Stomach (tissue), 9 donors: ENCODE data around the gene PSORS1C2. TPM values are rescaled to one million over a fixed set of nuclear protein-coding genes. Genes with fewer than 3 reads are reported as not detected.

ENCODE experiments used
- DNase-seq, 2 donors: peaks; one replicate each; pipeline versions ENCODE4 v3.0.0 to v3.0.0-alpha.2; 2013 to 2019
- H3K27ac ChIP-seq, 5 donors: fragments of 200-600 bp in 4 of 5; sonication (generic) in 4 of 5; one replicate each; pipeline ENCODE4 v1.5.1; 2013 to 2019; ENCODE audit warnings: mild to moderate bottlenecking in 1 of 5, moderate library complexity in 1 of 5
- H3K27me3 ChIP-seq, 3 donors: fragments of 200-600 bp; sonication (generic); one replicate each; pipeline ENCODE4 v1.5.1; 2017 to 2019; ENCODE audit warnings: mixed run types in 1 of 3
- H3K36me3 ChIP-seq, 4 donors: fragments of 200-600 bp; sonication (generic); 1 replicate in 3 of 4; 2 replicates in 1 of 4; pipeline ENCODE4 v1.5.1; 2016 to 2019
- H3K4me1 ChIP-seq, 4 donors: fragments of 200-600 bp; sonication (generic); one replicate each; pipeline ENCODE4 v1.5.1; 2016 to 2019
- H3K4me3 ChIP-seq, 4 donors: fragments of 200-600 bp; sonication (generic) in 3 of 4; one replicate each; pipeline ENCODE4 v1.5.1; 2016 to 2019; ENCODE audit warnings: mild to moderate bottlenecking in 1 of 4
- H3K9me3 ChIP-seq, 4 donors: fragments of 200-600 bp; sonication (generic); one replicate each; pipeline ENCODE4 v1.5.1; 2016 to 2019
- CTCF ChIP-seq, 7 experiments: fragments of 450-650 bp in 4 of 7; fragments of 200-600 bp in 3 of 7; sonication (generic) in 3 of 7; IDR thresholded peaks; one replicate each; pipeline ENCODE4 v1.5.1; 2016 to 2019; ENCODE audit warnings: antibody characterized with exemption in 7 of 7, control low read depth in 2 of 7, mild to moderate bottlenecking in 1 of 7
- EP300 ChIP-seq: sonication (generic); formaldehyde crosslinking; IDR thresholded peaks from one replicate; pipeline ENCODE4 v1.6.1; 2017; ENCODE audit warnings: antibody characterized with exemption
- POLR2A ChIP-seq, 4 donors: fragments of 450-650 bp; IDR thresholded peaks; one replicate each; pipeline ENCODE4 v1.6.1; 2016; ENCODE audit warnings: antibody characterized with exemption in 4 of 4, control low read depth in 2 of 4, mild to moderate bottlenecking in 1 of 4, moderate library complexity in 1 of 4
- POLR2AphosphoS5 ChIP-seq, 3 donors: sonication (generic); formaldehyde crosslinking; IDR thresholded peaks; one replicate each; pipeline ENCODE4 v1.6.1; 2016; ENCODE audit warnings: antibody characterized with exemption in 3 of 3
- WGBS, 5 donors: extraction: QIAGEN DNeasy Blood & Tissue Kit in 3 of 5; methylation state at CpG; one replicate each; pipeline versions ENCODE4 v1.1.5 to v1.1.7; 2013 to 2018; 5-methylcytosine and 5-hydroxymethylcytosine counted together
- intact Hi-C: fragments of 100-400 bp; cut with DNase I; formaldehyde crosslinking; loops from one replicate; pipeline ENCODE4 v1.15.1; 2023; ENCODE audit warnings: low total_unique reads
- polyA plus RNA-seq, 3 donors: library from polyadenylated mRNA; stranded (reverse); fragments of 200-250 nt; gene quantifications; one replicate each; pipeline ENCODE4 v1.2.3, GENCODE V29; 2013
- total RNA-seq, 5 donors: library from RNA; depleted of rRNA; stranded (reverse); fragments of >200 nt; gene quantifications; one replicate each; pipeline versions ENCODE4 v1.1.0 to v1.2.3, GENCODE V29; 2014 to 2016
- donor health status: healthy with polysubstance abuse.
- donor health status: Bipolar disorder and iron deficiency.
- donor health status: healthy.

Gene PSORS1C2
- total and polyA plus RNA-seq, 8 donors = 0.73 to 1.6 TPM; not detected in 6

GRCh38 chr6:31139599-31139998 lies 733 bp upstream of the PSORS1C2 start:
- Histone ChIP-seq H3K27ac (no peak overlapping the region), H3K4me3 (no peak overlapping the region), H3K27me3 (no peaks in the 10 kb centered on the region), H3K9me3 (no peaks in the 10 kb centered on the region), H3K4me1 (peaks cover 10 to 32% (median 23%) of the 10 kb centered on the region in 4 donors), H3K36me3 (peaks cover 0 to 24% (median 9%) of the 10 kb centered on the region in 4 donors)
- WGBS, 5 donors = 19 to 46% (median 23%) methylated on average over 4 of the region's 4 CpGs
- intact Hi-C loops = loop anchor here (5.0 kb wide), 2 partner anchors 53 to 228 kb away; no protein-coding TSS in a partner anchor
- TF ChIP-seq POLR2AphosphoS5 (IDR thresholded peaks at IDR 0.05) (no peak), EP300 (no peak), POLR2A (IDR thresholded peaks at IDR 0.05) (no peak), CTCF (IDR thresholded peaks at IDR 0.05) (no peak)
- DNase-seq = no peak

- Histone ChIP-seq H3K9me3 (no peaks in the 10 kb centered on the region), H3K4me3 (no peak overlapping the region), H3K27me3 (no peaks in the 10 kb centered on the region), H3K36me3 (no peaks in the 10 kb centered on the region), H3K4me1 (peaks cover 3 to 15% (median 8%) of the 10 kb centered on the region in 4 donors), H3K27ac (no peak overlapping the region)
- WGBS, 5 donors = 79 to 92% (median 85%) methylated on average over 10 of the region's 10 CpGs
- TF ChIP-seq EP300 (no peak), POLR2A (IDR thresholded peaks at IDR 0.05) (no peak), POLR2AphosphoS5 (IDR thresholded peaks at IDR 0.05) (no peak), CTCF (IDR thresholded peaks at IDR 0.05) (no peak)
- intact Hi-C loops = loop anchor here (5.0 kb wide), 2 partner anchors 57 to 232 kb away; no protein-coding TSS in a partner anchor
- DNase-seq = no peak
These were observed 3.2 kb downstream of the PSORS1C2 start for GRCh38 chr6:31135710-31136109.

- no peaks in the 10 kb centered on the region for H3K9me3 ChIP-seq
- TF ChIP-seq EP300 = no peak
- no peak for TF ChIP-seq POLR2AphosphoS5 (IDR thresholded peaks at IDR 0.05)
- TF ChIP-seq CTCF (IDR thresholded peaks at IDR 0.05) = no peak
- TF ChIP-seq POLR2A (IDR thresholded peaks at IDR 0.05) = no peak
- no peaks in the 10 kb centered on the region for H3K36me3 ChIP-seq
- no peak overlapping the region for H3K4me3 ChIP-seq
- H3K27ac ChIP-seq = no peak overlapping the region
- DNase-seq = no peak
- intact Hi-C loops = no loop called here
- H3K4me1 ChIP-seq = peaks cover 2 to 10% (median 6%) of the 10 kb centered on the region in 4 donors
- H3K27me3 ChIP-seq = no peaks in the 10 kb centered on the region
- 56 to 89% (median 76%) methylated on average over 6 of the region's 6 CpGs for WGBS, 5 donors
These were observed 6.1 kb downstream of the PSORS1C2 start for GRCh38 chr6:31132806-31133205.

- 67 to 84% (median 75%) methylated on average over 3 of the region's 3 CpGs for WGBS, 5 donors
- TF ChIP-seq POLR2A (IDR thresholded peaks at IDR 0.05) = no peak
- no peak for TF ChIP-seq POLR2AphosphoS5 (IDR thresholded peaks at IDR 0.05)
- no peak for TF ChIP-seq EP300
- no peak for TF ChIP-seq CTCF (IDR thresholded peaks at IDR 0.05)
- H3K4me3 ChIP-seq = no peak overlapping the region
- intact Hi-C loops = no loop called here
- H3K9me3 ChIP-seq = no peaks in the 10 kb centered on the region
- peaks cover 0 to 12% (median 7%) of the 10 kb centered on the region in 4 donors for H3K4me1 ChIP-seq
- H3K27me3 ChIP-seq = no peaks in the 10 kb centered on the region
- no peak overlapping the region for H3K27ac ChIP-seq
- no peaks in the 10 kb centered on the region for H3K36me3 ChIP-seq
- no peak for DNase-seq
These were observed 7.3 kb downstream of the PSORS1C2 start for GRCh38 chr6:31131595-31131994.
